ENCODE results near the gene DNAH17.

DNA sequence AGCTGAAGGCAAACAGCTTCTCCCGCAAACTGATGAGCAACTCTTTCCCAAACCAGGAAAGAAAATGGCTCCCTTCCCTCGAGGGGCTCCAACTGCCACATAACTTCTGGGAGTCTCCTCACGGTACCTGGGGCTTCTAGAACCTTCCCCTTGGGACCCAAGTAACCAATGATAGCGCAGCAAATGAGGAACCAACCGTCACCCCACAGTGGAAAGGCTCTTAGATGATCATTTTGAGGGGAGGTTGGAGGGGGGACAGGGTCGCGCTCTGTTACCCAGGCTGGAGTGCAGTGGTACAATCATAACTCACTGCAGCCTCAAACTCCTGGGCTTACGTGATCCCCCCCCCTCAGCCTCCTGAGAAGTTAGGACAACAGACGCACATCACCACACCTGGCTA lies at the start of gene DNAH17:
- TF ChIP-seq, protein P1, sequence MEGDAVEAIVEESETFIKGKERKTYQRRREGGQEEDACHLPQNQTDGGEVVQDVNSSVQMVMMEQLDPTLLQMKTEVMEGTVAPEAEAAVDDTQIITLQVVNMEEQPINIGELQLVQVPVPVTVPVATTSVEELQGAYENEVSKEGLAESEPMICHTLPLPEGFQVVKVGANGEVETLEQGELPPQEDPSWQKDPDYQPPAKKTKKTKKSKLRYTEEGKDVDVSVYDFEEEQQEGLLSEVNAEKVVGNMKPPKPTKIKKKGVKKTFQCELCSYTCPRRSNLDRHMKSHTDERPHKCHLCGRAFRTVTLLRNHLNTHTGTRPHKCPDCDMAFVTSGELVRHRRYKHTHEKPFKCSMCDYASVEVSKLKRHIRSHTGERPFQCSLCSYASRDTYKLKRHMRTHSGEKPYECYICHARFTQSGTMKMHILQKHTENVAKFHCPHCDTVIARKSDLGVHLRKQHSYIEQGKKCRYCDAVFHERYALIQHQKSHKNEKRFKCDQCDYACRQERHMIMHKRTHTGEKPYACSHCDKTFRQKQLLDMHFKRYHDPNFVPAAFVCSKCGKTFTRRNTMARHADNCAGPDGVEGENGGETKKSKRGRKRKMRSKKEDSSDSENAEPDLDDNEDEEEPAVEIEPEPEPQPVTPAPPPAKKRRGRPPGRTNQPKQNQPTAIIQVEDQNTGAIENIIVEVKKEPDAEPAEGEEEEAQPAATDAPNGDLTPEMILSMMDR (IDR thresholded peaks at IDR 0.05), result no peak
- no peak for TF ChIP-seq POLR2A (IDR thresholded peaks at IDR 0.05)

All from lower leg skin (tissue), 3 donors.